HG03521 (cell line): ENCODE data around the gene SUCLG1.
A peak's percentile ranks its signal among the peaks of the same experiment; 100 is the strongest.

ENCODE experiments used
- ATAC-seq: cut with Tn5 transposase; IDR thresholded peaks from one replicate; pipeline ENCODE4 v1.9.1; 2021; ENCODE audit warnings: mild to moderate bottlenecking, moderate library complexity; ENCODE audit not compliant: unreplicated experiment

The SUCLG1 gene

GRCh38 chr2:84467389-84467788 lies 8.3 kb upstream of the SUCLG1 start:
- no peak for ATAC-seq

DNA sequence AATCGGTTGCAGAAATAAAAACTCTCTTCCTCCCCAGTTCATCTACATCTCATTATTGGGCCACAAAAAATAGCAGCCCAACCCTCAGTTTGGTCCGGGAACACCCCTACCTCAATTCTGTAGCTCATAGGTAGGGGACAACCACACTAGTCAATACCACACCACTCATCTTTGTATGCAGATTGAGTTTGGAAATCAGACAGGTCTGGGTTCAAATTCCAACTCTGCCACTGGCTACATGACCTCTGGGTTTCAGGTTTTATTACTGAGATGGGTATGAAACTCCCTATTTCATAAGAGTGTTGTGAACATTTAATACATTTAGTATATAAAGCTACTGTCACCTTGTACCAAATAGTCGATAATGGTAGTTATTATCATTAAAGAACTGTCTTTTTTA lies 2.2 kb upstream of the SUCLG1 start:
- no peak for ATAC-seq

DNA sequence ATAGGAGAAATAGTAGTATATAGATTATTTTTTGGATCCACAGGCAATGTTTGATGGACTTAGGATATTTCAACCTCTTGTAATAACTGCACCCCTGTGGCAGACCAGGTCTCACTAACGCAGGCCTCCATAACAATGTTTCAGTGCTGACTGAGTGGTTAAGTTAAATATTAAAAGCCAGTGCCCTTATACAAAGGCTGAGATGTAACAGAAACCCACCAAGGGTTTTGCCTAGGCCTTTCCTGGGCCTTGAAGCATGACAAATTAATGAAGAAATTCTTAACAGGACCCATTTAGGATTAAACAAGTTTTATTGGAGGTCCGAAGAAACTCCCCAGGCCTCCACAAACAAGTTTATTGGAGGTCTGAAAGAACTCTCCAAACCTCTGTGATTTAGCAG lies 1.6 kb upstream of the SUCLG1 start:
- no peak for ATAC-seq

GRCh38 chr2:84459944-84460429 lies 907 bp upstream of the SUCLG1 start:
- ATAC-seq: no peak

- ATAC-seq: peak; percentile 32
Measured at GRCh38 chr2:84458551-84459017, 496 bp downstream of the SUCLG1 start.

GRCh38 chr2:84457686-84458085 lies 1.4 kb downstream of the SUCLG1 start:
- ATAC-seq: no peak

DNA sequence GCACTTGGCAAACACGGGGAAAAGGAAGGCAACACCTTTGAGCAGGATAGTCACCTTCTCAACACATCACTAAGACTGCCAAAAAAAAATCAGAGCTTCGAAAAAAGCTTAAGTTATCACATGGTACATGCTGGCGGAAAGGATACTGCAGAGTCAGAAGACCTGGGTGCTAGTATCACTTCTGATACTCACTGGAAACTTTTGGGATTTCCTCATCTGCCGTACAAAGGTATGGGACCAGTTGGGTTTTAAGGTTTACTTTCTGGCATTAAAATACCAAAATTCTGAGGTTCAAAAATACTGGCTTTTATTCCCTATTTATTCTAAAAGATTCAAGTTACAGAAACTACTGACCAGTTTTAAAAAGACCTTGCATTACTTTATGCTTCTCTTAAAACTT lies 2.9 kb downstream of the SUCLG1 start:
- ATAC-seq: no peak

- no peak for ATAC-seq
Measured at GRCh38 chr2:84454581-84454980, 4.5 kb downstream of the SUCLG1 start.

DNA sequence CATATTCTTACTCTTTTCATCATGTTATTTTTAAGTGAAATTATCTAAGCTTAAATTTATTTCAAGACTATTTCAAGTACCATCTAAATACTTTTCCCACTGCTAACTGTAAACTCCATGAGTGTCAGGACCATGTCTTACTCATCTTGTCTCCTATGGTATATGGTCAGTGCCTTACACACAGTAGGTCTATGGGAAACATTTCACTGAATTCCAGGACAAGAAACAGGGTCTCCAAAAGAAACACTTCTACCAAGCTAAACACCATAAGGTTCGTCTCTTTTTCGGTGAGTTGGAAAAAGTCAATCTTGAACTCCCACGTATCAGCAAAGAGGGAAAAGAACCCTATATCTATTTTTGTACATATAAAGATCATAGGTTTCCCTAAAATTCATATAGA lies 6.5 kb downstream of the SUCLG1 start:
- ATAC-seq: no peak

DNA sequence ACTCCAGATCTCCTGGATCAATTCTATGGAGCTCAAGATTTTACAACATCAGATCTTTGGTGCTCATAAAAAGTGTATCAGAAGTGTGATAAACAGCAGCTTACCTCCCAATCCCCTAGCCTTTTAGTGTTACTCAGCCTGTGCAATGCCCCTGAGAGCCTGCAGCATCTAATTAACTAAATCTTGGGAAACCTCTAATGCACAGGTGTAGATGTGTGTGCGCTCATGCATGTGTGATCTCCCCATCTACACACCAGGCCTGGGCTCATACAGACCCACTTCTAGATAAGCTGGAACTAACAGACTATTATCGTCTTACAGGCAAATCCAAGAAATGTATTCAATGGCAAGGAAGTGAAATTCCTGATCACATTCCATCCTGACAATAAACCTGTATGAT lies 7.5 kb downstream of the SUCLG1 start:
- no peak for ATAC-seq

DNA sequence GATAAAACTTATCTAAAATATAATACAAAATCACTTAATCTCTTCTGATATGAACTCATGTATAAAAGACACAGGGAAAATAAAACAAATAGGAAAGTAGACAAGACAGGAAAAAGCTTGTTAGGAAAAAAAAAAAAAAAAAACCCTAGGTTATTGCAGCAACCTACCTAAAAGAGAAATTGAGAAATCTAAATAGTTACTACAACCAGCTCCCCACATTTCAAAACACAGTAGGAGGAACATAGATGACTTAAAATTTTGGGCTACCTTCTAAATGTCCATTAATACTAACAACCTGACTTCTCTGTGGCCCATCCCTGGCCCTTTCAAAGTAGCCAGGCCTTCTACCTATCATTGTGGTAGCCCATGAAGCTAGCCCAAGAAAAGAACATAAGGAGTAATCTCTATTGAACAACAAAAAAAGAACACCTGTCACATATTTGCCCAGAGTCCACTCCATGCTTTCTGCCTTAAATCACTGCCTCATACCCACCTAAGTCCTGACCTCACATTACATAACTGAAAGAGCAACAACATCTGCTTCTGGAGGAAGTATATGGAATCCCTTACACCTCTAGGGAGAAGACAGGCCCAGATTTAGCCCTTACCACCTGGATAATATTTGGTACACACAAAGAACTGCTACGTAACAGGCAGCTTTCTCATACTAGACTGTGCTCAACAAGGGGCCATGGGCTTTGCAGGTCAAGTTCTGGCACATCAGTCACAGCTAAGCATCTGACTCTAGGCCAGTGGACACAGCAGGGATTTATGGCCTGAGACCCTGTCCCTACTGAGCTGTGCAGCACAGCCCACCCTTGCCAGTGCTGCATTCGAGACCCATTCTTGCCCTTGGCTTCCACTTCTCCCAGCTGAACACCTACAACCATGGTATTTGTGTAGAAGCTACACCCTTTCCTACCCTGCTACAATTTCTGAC lies 8.5 kb downstream of the SUCLG1 start:
- ATAC-seq: no peak

DNA sequence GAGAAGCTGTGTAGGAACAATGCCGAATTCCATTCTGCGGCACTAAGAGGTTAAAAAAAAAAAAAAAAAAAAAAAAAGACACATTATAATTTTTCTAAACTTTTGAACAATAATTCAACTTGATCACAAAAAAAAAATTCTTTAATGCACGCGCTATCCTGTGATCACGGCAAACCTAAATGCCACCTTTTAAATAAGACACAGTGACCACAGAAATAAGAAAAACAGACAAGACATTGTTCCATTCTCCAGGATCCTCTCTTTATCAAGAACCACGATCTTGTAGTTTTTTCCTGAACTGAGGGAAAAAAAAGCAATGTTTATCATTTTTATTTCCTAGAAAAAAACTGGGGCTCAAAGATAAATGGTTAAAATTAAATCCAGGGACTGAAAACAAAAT lies 9.4 kb downstream of the SUCLG1 start:
- ATAC-seq: no peak

DNA sequence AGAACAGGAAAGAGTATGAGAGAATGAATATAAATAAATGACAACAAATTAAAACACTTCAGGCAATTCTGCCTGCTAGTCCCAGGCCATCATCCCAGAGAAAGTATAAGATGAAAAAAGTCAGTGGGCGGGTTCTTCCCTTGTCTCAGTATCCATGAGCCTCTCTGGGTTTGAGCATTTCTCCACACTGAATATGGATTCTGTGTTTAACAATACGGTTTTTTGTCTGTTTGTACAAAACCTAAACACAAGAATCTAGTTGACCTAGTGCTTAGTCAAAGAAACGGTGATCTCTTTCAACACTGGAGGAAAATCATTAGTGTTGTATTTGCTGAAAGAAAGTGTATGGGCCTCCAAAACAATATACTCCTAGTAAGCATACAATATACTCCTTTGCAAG lies 10.0 kb downstream of the SUCLG1 start:
- ATAC-seq: no peak

- ATAC-seq: no peak
Measured at GRCh38 chr2:84443477-84443876, 15.6 kb downstream of the SUCLG1 start.

DNA sequence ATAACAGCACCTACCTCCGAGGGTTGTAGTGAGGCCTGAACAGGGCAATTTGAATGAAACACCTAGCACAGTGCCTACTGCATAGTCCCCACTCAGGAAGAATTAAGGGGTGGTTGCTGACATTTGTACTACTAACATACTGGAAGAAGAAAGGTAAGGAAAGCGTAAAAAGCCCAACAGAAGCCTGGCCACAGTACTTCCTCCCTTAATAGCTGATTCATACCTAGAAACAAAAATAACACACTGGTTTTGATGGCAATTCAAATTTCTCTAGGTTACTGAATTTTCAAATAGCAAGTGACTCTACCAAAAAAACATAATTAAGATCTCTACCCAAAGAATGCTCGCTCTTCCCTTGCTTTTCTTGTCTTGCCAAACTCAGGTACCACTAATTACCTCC lies 16.2 kb downstream of the SUCLG1 start:
- ATAC-seq: no peak

- ATAC-seq: no peak
Measured at GRCh38 chr2:84441505-84441904, 17.6 kb downstream of the SUCLG1 start.

DNA sequence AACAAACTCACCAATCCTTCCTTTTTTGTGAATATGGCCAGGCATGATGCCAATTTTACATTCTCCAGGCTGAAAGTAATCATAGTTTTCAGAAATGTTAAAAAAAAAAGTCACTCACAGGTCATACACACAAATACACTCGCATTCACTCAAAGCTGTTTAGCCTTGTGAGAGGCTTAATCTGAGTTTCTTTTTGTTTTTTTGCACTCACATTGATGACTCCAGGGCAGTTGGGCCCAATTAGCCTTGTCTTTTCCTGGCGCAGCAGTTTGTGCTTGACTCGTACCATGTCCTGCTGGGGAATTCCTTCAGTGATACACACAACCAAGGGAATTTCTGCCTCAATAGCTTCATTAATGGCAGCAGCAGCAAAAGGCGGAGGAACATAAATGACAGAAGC lies 18.0 kb downstream of the SUCLG1 start:
- ATAC-seq: no peak

DNA sequence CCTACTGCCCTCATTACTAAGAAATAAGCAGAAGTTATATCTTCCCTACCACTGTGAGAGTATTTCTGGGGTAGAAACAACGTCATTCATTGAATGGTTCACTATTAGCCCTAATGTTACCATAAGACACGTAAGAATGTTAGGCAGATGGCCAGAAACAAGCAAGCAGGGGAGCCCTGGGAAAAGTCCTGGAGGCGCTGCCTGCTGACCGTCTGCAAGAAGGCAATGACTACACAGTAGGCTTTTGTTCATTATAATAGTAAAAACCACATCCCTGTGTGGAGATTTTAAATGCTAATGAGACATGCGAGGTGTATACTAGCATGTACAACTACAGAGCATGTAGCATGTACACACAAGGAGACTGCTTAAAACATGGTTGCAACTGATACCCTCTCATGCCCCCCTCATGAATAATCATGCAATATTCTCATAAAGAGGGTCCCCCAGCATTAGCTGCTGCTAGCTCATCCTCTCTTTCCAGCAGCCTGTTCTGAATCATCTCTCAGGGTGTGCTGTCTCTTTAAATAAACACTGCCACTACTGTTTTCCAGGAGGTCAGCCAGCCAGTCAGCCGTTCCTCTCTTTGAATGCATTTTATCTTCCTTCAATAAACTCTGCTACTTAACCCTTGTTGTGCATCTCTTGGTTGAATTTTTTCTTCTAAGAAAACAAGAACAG lies 23.6 kb downstream of the SUCLG1 start:
- no peak for ATAC-seq

- no peak for ATAC-seq
Measured at GRCh38 chr2:84429328-84429727, 29.8 kb downstream of the SUCLG1 start.

GRCh38 chr2:84427235-84428138 lies 31.6 kb downstream of the SUCLG1 start:
- no peak for ATAC-seq

GRCh38 chr2:84425310-84425709 lies 33.8 kb downstream of the SUCLG1 start:
- no peak for ATAC-seq
